H1 (cell line): ENCODE results near the gene NME1.

ENCODE experiments used
- KDM5A ChIP-seq: fragments of 200-600 bp; IDR thresholded peaks from 2 replicates; pipeline ENCODE4 v1.7.1; 2012; ENCODE audit warnings: mild to moderate bottlenecking, low read length, inconsistent platforms, mixed read lengths
- TBP ChIP-seq: IDR thresholded peaks from 2 replicates; pipeline ENCODE4 v1.6.1; 2011; ENCODE audit warnings: low read depth, low read length, improper control_type of control experiment
- TEAD4 ChIP-seq: IDR thresholded peaks from 2 replicates; pipeline ENCODE4 v1.6.1; 2012; ENCODE audit warnings: low read depth, low read length, inconsistent platforms, mixed read lengths
- TF ChIP-seq, protein P1 (sequence below), 3 experiments: IDR thresholded peaks; 1 replicate in 2 of 3; 2 replicates in 1 of 3; pipeline versions ENCODE4 v1.5.1 to v1.6.1; 2011; ENCODE audit warnings: low read length in 3 of 3, mild to moderate bottlenecking in 3 of 3, inconsistent platforms in 2 of 3, low read depth in 1 of 3, moderate library complexity in 1 of 3; ENCODE audit not compliant: insufficient read depth in 1 of 3; ENCODE audit errors: control extremely low read depth in 1 of 3

DNA sequence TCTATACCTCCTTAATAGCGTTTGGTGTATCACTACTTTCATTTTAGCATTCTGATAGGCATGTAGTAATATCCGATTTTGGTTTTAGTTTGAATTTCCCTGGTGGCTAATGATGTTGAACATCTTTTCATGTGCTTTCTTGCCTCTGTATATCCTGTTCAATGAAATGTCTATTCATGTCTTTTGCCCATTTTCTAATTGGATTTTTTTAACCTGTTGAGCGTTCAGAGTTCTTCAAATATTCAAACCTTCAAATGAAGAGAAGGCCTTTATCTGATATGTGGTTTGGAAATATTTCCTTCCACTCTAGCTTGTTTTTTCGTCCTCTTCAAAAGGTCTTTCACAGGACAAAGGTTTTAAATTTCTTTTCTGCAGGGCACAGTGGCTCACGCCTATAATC is 2.4 kb upstream of the NME1 start:
- TF ChIP-seq KDM5A: no peak
- TF ChIP-seq, protein P1, sequence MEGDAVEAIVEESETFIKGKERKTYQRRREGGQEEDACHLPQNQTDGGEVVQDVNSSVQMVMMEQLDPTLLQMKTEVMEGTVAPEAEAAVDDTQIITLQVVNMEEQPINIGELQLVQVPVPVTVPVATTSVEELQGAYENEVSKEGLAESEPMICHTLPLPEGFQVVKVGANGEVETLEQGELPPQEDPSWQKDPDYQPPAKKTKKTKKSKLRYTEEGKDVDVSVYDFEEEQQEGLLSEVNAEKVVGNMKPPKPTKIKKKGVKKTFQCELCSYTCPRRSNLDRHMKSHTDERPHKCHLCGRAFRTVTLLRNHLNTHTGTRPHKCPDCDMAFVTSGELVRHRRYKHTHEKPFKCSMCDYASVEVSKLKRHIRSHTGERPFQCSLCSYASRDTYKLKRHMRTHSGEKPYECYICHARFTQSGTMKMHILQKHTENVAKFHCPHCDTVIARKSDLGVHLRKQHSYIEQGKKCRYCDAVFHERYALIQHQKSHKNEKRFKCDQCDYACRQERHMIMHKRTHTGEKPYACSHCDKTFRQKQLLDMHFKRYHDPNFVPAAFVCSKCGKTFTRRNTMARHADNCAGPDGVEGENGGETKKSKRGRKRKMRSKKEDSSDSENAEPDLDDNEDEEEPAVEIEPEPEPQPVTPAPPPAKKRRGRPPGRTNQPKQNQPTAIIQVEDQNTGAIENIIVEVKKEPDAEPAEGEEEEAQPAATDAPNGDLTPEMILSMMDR (IDR thresholded peaks at IDR 0.05; ENCODE audit: control extremely low read depth in 1 of 3, insufficient read depth in 1 of 3, low read depth in 1 of 3, low read length in 3 of 3): no peak
- TF ChIP-seq TEAD4: no peak
- TF ChIP-seq TBP: no peak
